Aorta (tissue), 5 donors: ENCODE results near the gene TUNAR. TPM values are rescaled to one million over a fixed set of nuclear protein-coding genes. Genes with fewer than 3 reads are reported as not detected.

Experiments
- ATAC-seq: fragments of 200-7000 bp; cut with Tn5 transposase; one replicate; pipeline ENCODE4 v1.9.1; 2022; ENCODE audit warnings: moderate library complexity; ENCODE audit not compliant: low FRiP score
- DNase-seq, 2 donors: peaks; one replicate each; pipeline ENCODE4 v3.0.0-alpha.2; 2020
- H3K27ac ChIP-seq, 2 donors: one replicate each; pipeline ENCODE4 v1.5.1; 2013; ENCODE audit warnings: low read length in 2 of 2, mild to moderate bottlenecking in 2 of 2, moderate library complexity in 2 of 2, control low read depth in 1 of 2, inconsistent platforms in 1 of 2, low read depth in 1 of 2
- H3K27me3 ChIP-seq, 2 donors: one replicate each; pipeline ENCODE4 v1.6.1; 2013; ENCODE audit warnings: control low read depth in 1 of 2, low read length in 1 of 2, mild to moderate bottlenecking in 1 of 2, moderate library complexity in 1 of 2; ENCODE audit not compliant: insufficient read depth in 2 of 2, control insufficient read depth in 1 of 2
- H3K36me3 ChIP-seq, 2 donors: one replicate each; pipeline ENCODE4 v1.6.1; 2013; ENCODE audit warnings: control low read depth in 1 of 2, low read length in 1 of 2, mild to moderate bottlenecking in 1 of 2; ENCODE audit not compliant: insufficient read depth in 2 of 2, control insufficient read depth in 1 of 2
- H3K4me1 ChIP-seq, 2 donors: one replicate each; pipeline ENCODE4 v1.6.1; 2013; ENCODE audit warnings: low read length in 2 of 2, control low read depth in 1 of 2, mild to moderate bottlenecking in 1 of 2, moderate library complexity in 1 of 2; ENCODE audit not compliant: insufficient read depth in 2 of 2, control insufficient read depth in 1 of 2
- H3K4me3 ChIP-seq, 2 donors: one replicate each; pipeline ENCODE4 v1.5.1; 2013; ENCODE audit warnings: low read length in 2 of 2, control low read depth in 1 of 2, mild to moderate bottlenecking in 1 of 2
- H3K9me3 ChIP-seq: one replicate; pipeline ENCODE4 v1.6.1; 2013; ENCODE audit warnings: mild to moderate bottlenecking, low read length; ENCODE audit not compliant: control insufficient read depth
- WGBS, 2 donors: extraction: QIAGEN DNeasy Blood & Tissue Kit; methylation state at CpG; one replicate each; pipeline ENCODE4 v1.1.7; 2013; 5-methylcytosine and 5-hydroxymethylcytosine counted together
- intact Hi-C, 2 donors: fragments of 100-400 bp; cut with DNase I; formaldehyde crosslinking; loops; one replicate each; pipeline versions ENCODE4 v1.14.2 to v1.15.0; 2022
- polyA plus RNA-seq, 2 donors: library from polyadenylated mRNA; stranded (reverse); fragments of 200-250 nt; gene quantifications; one replicate each; pipeline ENCODE4 v1.2.3, GENCODE V29; 2013
- total RNA-seq, 2 donors: library from RNA; stranded (reverse); fragmentation: NEBNext Ultra II Directional; extraction: Animal tissue kit (Norgen Biotek cat#: 25700); gene quantifications; one replicate each; pipeline ENCODE4 v1.2.1, GENCODE V29; 2021
- donor health status: healthy with polysubstance abuse.
- donor health status: Bipolar disorder and iron deficiency.
- donor health status: DM: no; HTN: no; CAD: no.
- donor health status: DM: no; HTN: no; CAD: no.
- donor health status: DM: yes; HTN: yes; CAD: no.

The TUNAR gene
- total and polyA plus RNA-seq, 4 donors: not detected

DNA sequence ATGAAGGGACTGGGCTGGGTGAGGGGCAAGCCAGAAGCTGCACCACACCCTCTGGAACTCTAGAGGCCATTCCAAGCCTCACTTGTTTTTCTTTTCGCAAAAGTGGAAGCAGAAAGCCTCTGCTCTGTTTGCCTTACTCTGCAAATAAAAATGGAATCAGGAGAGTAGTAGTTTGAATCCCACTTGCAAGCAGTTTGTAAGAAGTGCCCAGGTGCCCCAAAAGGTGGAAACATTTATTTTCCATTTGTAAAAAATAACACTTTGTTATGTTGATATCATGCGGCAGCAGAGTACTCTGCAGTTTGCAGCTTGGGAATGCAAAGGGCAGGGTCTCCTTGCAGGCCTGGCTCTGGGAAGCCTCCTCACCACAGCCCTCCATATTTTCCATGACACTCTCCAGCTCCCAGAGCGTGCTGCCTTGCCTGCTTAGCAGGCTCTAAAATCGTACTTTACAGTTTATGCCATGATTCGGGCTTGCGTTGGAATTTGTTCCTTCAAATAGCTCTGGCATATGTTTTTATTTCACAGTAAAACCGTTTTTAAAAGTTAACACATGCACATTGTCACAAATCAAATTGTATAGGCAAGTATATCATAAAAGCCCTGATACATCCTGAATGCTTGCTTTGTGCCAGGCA, 20.0 kb downstream of the TUNAR start:
- no peaks in the 10 kb centered on the region for H3K36me3 ChIP-seq
- ATAC-seq (no peak), DNase-seq (no peak)
- intact Hi-C loops: no loop called here
- no peaks in the 10 kb centered on the region for H3K4me1 ChIP-seq
- no peak overlapping the region for H3K4me3 ChIP-seq
- WGBS, 2 donors: 37 to 43% methylated on average over 7 of the region's 7 CpGs
- no peaks in the 10 kb centered on the region for H3K27me3 ChIP-seq
- no peak overlapping the region for H3K27ac ChIP-seq
- no peaks in the 10 kb centered on the region for H3K9me3 ChIP-seq

DNA sequence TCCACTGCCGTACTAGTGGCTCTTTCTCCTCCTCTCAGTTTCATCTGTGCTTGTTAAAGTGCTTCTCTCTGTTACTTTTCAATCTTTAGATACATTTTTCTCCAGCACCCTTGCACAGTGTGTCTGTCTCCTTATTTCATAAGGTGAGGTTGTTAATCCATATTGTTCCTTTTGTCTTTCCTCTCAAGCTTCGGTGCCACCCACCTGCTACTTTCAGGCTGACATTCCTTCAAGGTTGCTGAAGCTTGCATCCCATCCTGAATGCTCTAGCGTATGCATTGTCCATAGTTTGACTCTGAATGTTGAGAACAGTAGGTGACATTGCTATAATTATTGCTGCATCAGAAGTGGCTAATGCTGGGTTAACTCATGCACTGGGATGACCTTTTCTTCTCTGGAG, 20.6 kb downstream of the TUNAR start:
- intact Hi-C loops: no loop called here
- Histone ChIP-seq H3K36me3 (no peaks in the 10 kb centered on the region), H3K4me3 (no peak overlapping the region), H3K4me1 (no peaks in the 10 kb centered on the region), H3K27me3 (no peaks in the 10 kb centered on the region), H3K9me3 (no peaks in the 10 kb centered on the region), H3K27ac (no peak overlapping the region)
- 90 to 93% methylated on average over 3 of the region's 3 CpGs for WGBS, 2 donors
- no peak for ATAC-seq
- DNase-seq: no peak

DNA sequence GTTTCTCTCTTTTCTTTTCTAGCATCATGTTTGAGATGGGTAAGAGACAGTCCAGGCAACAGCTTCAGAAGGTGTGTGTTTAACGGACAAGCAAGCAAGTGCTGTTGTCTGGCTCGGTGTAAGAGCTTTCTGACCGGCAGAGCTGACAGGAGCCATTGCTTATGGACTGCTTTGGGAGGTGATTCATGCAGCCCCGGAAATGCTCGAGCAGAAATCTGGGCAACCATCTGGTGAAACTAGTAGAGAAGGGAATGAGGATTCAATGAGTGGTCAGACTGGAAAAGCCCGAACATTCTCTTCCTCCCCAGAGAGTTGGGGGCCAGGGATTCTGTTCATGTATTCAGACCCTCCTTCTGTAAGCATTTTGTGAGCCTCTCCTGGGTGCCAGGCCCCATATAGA, 24.4 kb downstream of the TUNAR start:
- no peaks in the 10 kb centered on the region for H3K27me3 ChIP-seq
- H3K27ac ChIP-seq: peak overlapping the region in 1 of 2 donors; percentile 78
- ATAC-seq (no peak), DNase-seq (peak in 1 of 2 donors; percentile 55)
- no peaks in the 10 kb centered on the region for H3K4me1 ChIP-seq
- intact Hi-C loops: no loop called here
- no peaks in the 10 kb centered on the region for H3K36me3 ChIP-seq
- WGBS, 2 donors: 21 to 25% methylated on average over 6 of the region's 6 CpGs
- no peaks in the 10 kb centered on the region for H3K9me3 ChIP-seq
- no peak overlapping the region for H3K4me3 ChIP-seq

DNA sequence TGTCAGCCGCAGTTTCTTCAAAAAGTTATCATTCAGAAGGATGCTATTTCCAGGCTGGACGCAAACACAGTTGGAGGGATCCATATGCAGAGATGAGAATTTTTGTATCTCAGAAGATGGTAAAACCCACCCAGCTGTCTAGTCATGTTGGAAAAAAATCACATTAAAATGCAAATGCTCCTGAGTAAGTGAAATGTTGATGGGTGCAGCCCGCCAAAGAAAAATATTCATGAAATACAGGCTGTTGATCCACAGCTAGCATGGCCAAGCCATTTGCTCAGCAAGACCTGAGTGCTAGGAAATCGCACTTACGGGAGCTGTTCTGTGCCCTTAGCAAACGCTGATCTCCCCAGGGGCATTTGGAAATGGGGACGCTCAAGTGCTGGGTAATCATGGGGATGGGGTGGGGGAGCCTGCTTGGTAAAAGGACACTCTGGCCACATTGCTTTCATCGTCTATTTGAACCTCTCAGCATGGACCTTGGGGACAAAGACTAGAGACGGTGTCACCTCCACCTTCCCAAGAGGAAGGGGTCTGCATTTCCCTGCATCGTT, 25.7 kb downstream of the TUNAR start:
- H3K4me1 ChIP-seq: no peaks in the 10 kb centered on the region
- H3K9me3 ChIP-seq: no peaks in the 10 kb centered on the region
- H3K36me3 ChIP-seq: no peaks in the 10 kb centered on the region
- DNase-seq (no peak), ATAC-seq (no peak)
- 70 to 78% methylated on average over 10 of the region's 10 CpGs for WGBS, 2 donors
- intact Hi-C loops: no loop called here
- H3K27me3 ChIP-seq: no peaks in the 10 kb centered on the region
- no peak overlapping the region for H3K27ac ChIP-seq
- H3K4me3 ChIP-seq: no peak overlapping the region

DNA sequence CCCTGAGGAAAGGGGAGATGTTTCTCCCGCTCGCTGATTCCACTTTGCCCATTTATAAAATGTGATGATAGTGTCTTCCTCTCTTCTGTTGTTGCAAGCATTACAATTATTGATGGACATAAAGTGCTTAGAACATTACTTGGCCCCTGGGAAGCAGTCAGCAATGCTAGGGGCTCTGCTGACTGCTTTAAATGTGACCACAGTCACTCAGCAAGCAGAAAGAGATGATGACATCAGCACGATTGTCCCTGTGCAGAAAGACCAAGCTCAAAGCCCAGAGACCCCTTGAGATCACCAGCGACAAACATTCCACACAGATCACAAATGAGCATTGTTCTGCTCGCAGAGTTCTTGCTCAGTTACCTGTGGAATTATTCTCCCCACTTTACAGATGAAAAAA, 26.5 kb downstream of the TUNAR start:
- Histone ChIP-seq H3K27me3 (no peaks in the 10 kb centered on the region), H3K27ac (no peak overlapping the region), H3K4me3 (no peak overlapping the region), H3K9me3 (no peaks in the 10 kb centered on the region), H3K36me3 (no peaks in the 10 kb centered on the region), H3K4me1 (no peaks in the 10 kb centered on the region)
- ATAC-seq (no peak), DNase-seq (no peak)
- WGBS, 2 donors: 72 to 88% methylated on average over 5 of the region's 5 CpGs
- intact Hi-C loops: no loop called here

DNA sequence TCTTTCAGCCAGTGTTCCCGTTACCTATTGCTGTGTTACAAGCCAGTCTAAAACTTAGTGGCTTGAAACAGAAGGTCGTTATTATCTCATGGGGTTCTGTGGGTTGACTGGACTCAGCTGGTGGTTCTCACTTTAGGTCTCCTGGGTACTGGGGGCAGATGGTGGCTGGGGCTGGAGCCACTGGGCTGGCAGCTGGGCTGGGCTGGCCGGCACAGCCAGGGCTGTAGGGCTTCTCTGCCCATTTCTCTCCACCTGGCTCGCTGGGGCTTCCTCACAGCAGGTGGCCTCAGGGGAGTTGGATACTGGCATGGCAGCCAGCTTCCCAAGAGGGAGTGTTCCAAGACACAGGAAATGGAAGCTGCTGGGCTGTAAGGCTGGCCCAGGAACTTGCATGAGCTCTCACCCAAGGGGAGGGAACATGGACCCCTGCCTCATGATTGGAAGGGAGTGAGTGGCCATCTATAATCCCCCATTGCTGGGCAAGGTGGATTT, 27.0 kb downstream of the TUNAR start:
- Histone ChIP-seq H3K4me1 (no peaks in the 10 kb centered on the region), H3K4me3 (no peak overlapping the region), H3K36me3 (no peaks in the 10 kb centered on the region), H3K27me3 (no peaks in the 10 kb centered on the region), H3K9me3 (no peaks in the 10 kb centered on the region), H3K27ac (no peak overlapping the region)
- intact Hi-C loops: no loop called here
- no peak for DNase-seq
- 86 to 88% methylated on average over 4 of the region's 4 CpGs for WGBS, 2 donors
- no peak for ATAC-seq

DNA sequence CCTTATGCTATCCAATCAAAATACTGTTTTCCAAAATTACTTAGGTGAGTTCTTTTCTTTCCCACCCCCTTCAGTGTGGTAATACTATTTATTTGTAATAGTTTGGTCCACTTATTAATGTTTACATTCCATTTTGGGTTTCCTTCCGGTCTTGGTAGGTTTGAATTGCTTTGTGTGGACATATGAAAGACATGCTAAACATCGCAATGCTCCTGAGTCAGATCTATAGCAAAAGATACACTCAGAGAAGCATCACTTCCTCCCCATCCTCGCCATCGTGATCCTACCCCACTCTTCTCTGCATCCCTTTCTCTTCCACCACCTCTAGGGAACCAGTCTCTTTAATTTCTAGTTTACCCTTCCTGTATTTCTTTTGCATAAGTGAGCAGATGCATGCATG, 30.0 kb downstream of the TUNAR start:
- DNase-seq (no peak), ATAC-seq (no peak)
- Histone ChIP-seq H3K27ac (no peak overlapping the region), H3K4me1 (no peaks in the 10 kb centered on the region), H3K36me3 (no peaks in the 10 kb centered on the region), H3K27me3 (no peaks in the 10 kb centered on the region), H3K4me3 (no peak overlapping the region), H3K9me3 (no peaks in the 10 kb centered on the region)
- 87 to 94% methylated on average over 4 of the region's 4 CpGs for WGBS, 2 donors
- intact Hi-C loops: no loop called here

DNA sequence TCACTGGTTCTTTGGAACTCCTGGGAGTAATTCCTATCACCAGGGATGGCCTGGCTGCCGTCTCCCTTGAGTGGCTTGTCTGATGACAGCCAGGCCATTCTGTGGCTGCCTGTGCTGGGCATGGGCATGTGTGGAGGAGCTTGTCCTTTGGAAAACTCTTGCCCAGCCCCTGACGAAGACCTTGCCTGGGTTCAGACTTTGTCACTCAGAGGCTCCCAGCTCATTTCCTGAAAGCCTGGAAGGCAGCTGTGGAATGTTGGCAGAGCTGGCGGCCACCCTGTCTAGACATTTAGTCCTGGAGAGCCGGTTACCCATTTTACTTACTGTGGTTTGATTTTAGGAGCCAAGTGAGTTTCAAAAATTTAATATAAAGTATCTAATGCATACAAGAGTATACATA, 34.0 kb downstream of the TUNAR start:
- WGBS, 2 donors: 4 to 7% methylated on average over 4 of the region's 4 CpGs

DNA sequence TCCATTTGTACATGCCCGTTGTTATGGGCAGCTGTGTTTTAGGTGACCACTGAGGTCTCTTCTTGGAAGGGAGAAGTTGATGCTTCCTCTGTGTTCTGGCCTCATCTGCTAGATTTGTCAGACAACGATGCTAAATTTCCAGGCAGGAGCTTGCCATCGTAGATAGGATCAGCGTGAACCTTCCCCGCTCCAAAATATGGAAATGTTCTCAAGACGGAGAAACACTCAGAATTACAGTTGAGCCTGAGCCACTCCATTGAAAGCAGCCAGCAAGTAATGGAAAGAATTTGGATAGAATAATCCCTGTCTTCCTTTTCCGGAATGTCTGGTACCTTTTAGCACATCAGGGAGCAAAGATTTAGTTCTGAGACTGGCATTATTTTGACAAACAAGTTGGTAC, 34.8 kb downstream of the TUNAR start:
- WGBS, 2 donors: 63 to 76% methylated on average over 7 of the region's 7 CpGs
- no peak for ATAC-seq
- H3K4me1 ChIP-seq: no peaks in the 10 kb centered on the region

More for the DNA sequence above, 34.0 kb downstream of the TUNAR start:
- no peaks in the 10 kb centered on the region for H3K4me1 ChIP-seq
- H3K27ac ChIP-seq: no peak overlapping the region
- DNase-seq (peak in 1 of 2 donors; percentile 56), ATAC-seq (no peak)
- no peaks in the 10 kb centered on the region for H3K9me3 ChIP-seq
- no peak overlapping the region for H3K4me3 ChIP-seq
- intact Hi-C loops: no loop called here
- H3K27me3 ChIP-seq: no peaks in the 10 kb centered on the region
- H3K36me3 ChIP-seq: no peaks in the 10 kb centered on the region

More for the DNA sequence above, 34.8 kb downstream of the TUNAR start:
- DNase-seq: no peak
- intact Hi-C loops: no loop called here
- Histone ChIP-seq H3K27me3 (peaks cover 0 to 2% of the 10 kb centered on the region in 2 donors), H3K9me3 (no peaks in the 10 kb centered on the region), H3K36me3 (no peaks in the 10 kb centered on the region), H3K4me3 (no peak overlapping the region), H3K27ac (no peak overlapping the region)
